ENCODE results near the gene PLCL2. TPM values are rescaled to one million over a fixed set of nuclear protein-coding genes. Genes with fewer than 3 reads are reported as not detected.

Gene PLCL2
- total and polyA plus RNA-seq, 10 donors: 6.9 to 60.4 (median 41.8) TPM

DNA sequence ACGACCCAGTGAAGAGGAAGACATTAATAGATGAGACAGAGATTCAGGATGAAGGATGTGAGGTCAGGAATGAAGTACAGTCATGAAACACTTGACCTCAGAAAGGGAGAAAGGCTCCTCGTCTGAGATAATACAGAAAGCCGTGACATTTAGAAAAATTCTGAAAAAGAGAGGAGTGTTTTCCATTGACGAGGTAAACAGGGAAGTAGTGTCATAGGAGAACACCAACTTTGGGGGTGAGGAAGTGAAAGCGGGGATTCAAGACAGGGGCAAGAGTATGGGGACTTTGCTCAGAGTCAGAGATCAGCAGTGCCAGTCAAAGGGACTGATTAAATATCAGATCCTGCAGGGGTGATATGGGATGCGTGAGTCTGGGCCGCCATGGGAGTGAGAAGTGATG lies 160.9 kb downstream of the PLCL2 start:
- no peak for DNase-seq
- peaks cover 0 to 13% (median 8%) of the 10 kb centered on the region in 8 donors for H3K9me3 ChIP-seq
- H3K4me1 ChIP-seq: peaks cover 0 to 6% (median 0%) of the 10 kb centered on the region in 6 donors
- WGBS, 5 donors: 77 to 88% (median 84%) methylated on average over 7 of the region's 7 CpGs
- no peak overlapping the region for H3K4me3 ChIP-seq
- intact Hi-C loops (cut with DNase I; ENCODE audit: low total_unique reads): no loop called here
- peaks cover 3 to 73% (median 17%) of the 10 kb centered on the region in 6 donors for H3K36me3 ChIP-seq
- peak overlapping the region in 1 of 8 donors; percentile 14 for H3K27ac ChIP-seq
- TF ChIP-seq POLR2AphosphoS5 (IDR thresholded peaks at IDR 0.05) (no peak), POLR2A (IDR thresholded peaks at IDR 0.05) (no peak)
- TF ChIP-seq, protein P1, sequence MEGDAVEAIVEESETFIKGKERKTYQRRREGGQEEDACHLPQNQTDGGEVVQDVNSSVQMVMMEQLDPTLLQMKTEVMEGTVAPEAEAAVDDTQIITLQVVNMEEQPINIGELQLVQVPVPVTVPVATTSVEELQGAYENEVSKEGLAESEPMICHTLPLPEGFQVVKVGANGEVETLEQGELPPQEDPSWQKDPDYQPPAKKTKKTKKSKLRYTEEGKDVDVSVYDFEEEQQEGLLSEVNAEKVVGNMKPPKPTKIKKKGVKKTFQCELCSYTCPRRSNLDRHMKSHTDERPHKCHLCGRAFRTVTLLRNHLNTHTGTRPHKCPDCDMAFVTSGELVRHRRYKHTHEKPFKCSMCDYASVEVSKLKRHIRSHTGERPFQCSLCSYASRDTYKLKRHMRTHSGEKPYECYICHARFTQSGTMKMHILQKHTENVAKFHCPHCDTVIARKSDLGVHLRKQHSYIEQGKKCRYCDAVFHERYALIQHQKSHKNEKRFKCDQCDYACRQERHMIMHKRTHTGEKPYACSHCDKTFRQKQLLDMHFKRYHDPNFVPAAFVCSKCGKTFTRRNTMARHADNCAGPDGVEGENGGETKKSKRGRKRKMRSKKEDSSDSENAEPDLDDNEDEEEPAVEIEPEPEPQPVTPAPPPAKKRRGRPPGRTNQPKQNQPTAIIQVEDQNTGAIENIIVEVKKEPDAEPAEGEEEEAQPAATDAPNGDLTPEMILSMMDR (IDR thresholded peaks at IDR 0.05 in 8 of 11, conservative IDR thresholded peaks at IDR 0.05 in 3 of 11): no peak
- no peaks in the 10 kb centered on the region for H3K27me3 ChIP-seq (replicated peaks in 1 of 7)

DNA sequence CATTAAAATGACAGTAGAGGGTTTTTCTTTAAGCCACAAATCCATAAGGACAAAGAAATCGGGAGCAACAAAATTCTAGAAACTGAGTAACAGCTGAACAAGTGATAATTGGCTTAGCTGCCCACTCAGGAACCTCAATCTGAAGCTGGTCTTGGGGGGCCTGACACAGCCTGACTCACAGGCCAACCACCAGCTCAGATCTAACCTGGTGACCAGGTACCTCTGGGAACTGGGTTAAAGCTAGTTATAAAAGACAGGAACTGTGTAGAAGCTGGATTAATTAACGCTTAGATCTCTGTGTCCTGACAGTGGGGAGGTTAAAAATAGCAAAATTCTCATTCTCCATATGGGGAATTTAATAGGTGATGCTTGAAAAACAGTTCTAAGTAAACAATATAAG lies 161.9 kb downstream of the PLCL2 start:
- Histone ChIP-seq H3K4me3 (no peak overlapping the region), H3K27me3 (replicated peaks in 1 of 7) (no peaks in the 10 kb centered on the region), H3K36me3 (peaks cover 3 to 73% (median 17%) of the 10 kb centered on the region in 6 donors), H3K4me1 (peaks cover 0 to 6% (median 0%) of the 10 kb centered on the region in 6 donors), H3K27ac (no peak overlapping the region), H3K9me3 (peaks cover 0 to 13% (median 8%) of the 10 kb centered on the region in 8 donors)
- WGBS, 5 donors: 92 to 97% (median 95%) methylated on average over 2 of the region's 2 CpGs
- no peak for DNase-seq
- intact Hi-C loops (cut with DNase I; ENCODE audit: low total_unique reads): no loop called here
- TF ChIP-seq POLR2A (IDR thresholded peaks at IDR 0.05) (no peak), POLR2AphosphoS5 (IDR thresholded peaks at IDR 0.05) (no peak)
- TF ChIP-seq, protein P1 (IDR thresholded peaks at IDR 0.05 in 8 of 11, conservative IDR thresholded peaks at IDR 0.05 in 3 of 11): no peak

DNA sequence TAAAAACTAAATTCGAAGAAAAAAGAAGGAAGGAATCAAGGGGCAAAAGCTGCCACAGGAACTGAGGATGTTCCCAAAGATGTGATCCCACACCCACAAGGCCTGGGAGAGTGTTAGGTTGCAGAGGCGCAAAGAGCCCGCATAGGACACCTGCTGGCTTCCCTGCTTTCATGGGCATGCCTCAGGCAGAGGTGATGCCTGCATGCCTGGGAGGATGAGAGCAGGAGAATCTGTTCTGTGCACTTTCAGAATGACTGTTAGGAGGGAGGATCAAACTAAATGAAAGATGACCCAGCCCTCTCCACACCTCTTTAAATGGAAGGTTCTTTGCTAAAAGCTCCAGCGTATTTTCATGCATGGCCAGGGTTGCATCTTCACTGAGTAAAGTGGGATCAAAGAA lies 162.4 kb downstream of the PLCL2 start:
- TF ChIP-seq POLR2A (IDR thresholded peaks at IDR 0.05) (no peak), POLR2AphosphoS5 (IDR thresholded peaks at IDR 0.05) (no peak)
- TF ChIP-seq, protein P1 (IDR thresholded peaks at IDR 0.05 in 8 of 11, conservative IDR thresholded peaks at IDR 0.05 in 3 of 11): no peak
- no peak for DNase-seq
- Histone ChIP-seq H3K27ac (no peak overlapping the region), H3K4me3 (no peak overlapping the region), H3K27me3 (replicated peaks in 1 of 7) (no peaks in the 10 kb centered on the region), H3K36me3 (peaks cover 3 to 73% (median 17%) of the 10 kb centered on the region in 6 donors), H3K9me3 (peaks cover 0 to 13% (median 8%) of the 10 kb centered on the region in 8 donors), H3K4me1 (peaks cover 0 to 6% (median 0%) of the 10 kb centered on the region in 6 donors)
- WGBS, 5 donors: 87 to 93% (median 91%) methylated on average over 4 of the region's 4 CpGs
- intact Hi-C loops (cut with DNase I; ENCODE audit: low total_unique reads): no loop called here

DNA sequence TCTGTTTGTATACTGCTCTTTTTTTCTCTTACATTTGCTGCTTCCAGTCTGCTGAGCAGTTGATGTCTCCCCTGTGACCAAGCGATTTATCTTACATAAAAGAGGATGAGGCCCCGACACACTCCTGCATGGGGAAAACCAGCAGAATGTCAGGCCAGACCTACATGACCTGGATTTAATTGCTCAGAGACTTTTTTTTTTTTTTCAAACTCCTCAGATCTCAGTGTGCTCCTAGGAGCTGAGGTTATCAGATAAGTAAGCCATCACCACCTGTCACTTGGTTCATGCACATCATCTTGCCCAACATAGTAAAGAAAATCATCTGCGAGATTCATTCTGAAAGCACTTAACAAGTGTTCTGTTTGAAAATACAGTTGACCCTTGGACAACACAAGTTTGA lies 163.1 kb downstream of the PLCL2 start:
- 90 to 95% (median 93%) methylated on average over 3 of the region's 3 CpGs for WGBS, 5 donors
- DNase-seq: no peak
- H3K27me3 ChIP-seq (replicated peaks in 1 of 7): no peaks in the 10 kb centered on the region
- H3K9me3 ChIP-seq: peaks cover 0 to 14% (median 8%) of the 10 kb centered on the region in 8 donors
- no peak overlapping the region for H3K4me3 ChIP-seq
- intact Hi-C loops (cut with DNase I; ENCODE audit: low total_unique reads): no loop called here
- H3K27ac ChIP-seq: no peak overlapping the region
- H3K4me1 ChIP-seq: peaks cover 0 to 8% (median 0%) of the 10 kb centered on the region in 6 donors
- peaks cover 3 to 72% (median 15%) of the 10 kb centered on the region in 6 donors for H3K36me3 ChIP-seq
- TF ChIP-seq POLR2AphosphoS5 (IDR thresholded peaks at IDR 0.05): no peak
- TF ChIP-seq, protein P1 (IDR thresholded peaks at IDR 0.05 in 8 of 11, conservative IDR thresholded peaks at IDR 0.05 in 3 of 11): no peak
- no peak for TF ChIP-seq POLR2A (IDR thresholded peaks at IDR 0.05)

All from spleen (tissue), 11 donors.